Testis (tissue), 2 donors: ENCODE data around the gene HBG2.

Experiments
- POLR2A ChIP-seq: fragments of 450-650 bp; IDR thresholded peaks from one replicate; pipeline ENCODE4 v1.6.1; 2017; ENCODE audit warnings: antibody characterized with exemption, mild to moderate bottlenecking, moderate library complexity
- TF ChIP-seq, protein P1 (sequence below), 3 experiments: fragments of 450-650 bp in 2 of 3; fragments of 200-600 bp in 1 of 3; sonication (generic) in 1 of 3; IDR thresholded peaks; one replicate each; pipeline ENCODE4 v1.5.1; 2016 to 2019; ENCODE audit warnings: antibody characterized with exemption in 3 of 3, mild to moderate bottlenecking in 2 of 3, moderate library complexity in 1 of 3

DNA sequence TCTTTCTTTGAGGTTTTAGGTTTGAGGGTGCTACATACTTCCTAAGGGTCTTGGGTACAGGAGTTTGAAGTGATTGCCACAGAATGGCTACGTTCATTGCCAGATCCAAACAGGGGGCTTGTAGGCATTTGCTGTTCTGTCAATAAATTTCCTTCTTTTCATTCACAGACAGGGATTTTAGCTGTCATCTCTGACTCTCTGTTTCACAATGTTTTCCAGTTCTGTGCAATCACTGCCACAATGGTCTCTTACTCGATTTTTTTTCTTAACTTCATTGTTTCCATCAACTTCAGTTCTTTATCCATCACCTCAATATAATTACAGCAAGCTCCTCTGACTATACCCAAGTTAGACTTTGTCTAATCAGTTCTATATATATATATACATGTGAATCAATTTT is 14.1 kb downstream of the HBG2 start:
- TF ChIP-seq, protein P1, sequence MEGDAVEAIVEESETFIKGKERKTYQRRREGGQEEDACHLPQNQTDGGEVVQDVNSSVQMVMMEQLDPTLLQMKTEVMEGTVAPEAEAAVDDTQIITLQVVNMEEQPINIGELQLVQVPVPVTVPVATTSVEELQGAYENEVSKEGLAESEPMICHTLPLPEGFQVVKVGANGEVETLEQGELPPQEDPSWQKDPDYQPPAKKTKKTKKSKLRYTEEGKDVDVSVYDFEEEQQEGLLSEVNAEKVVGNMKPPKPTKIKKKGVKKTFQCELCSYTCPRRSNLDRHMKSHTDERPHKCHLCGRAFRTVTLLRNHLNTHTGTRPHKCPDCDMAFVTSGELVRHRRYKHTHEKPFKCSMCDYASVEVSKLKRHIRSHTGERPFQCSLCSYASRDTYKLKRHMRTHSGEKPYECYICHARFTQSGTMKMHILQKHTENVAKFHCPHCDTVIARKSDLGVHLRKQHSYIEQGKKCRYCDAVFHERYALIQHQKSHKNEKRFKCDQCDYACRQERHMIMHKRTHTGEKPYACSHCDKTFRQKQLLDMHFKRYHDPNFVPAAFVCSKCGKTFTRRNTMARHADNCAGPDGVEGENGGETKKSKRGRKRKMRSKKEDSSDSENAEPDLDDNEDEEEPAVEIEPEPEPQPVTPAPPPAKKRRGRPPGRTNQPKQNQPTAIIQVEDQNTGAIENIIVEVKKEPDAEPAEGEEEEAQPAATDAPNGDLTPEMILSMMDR (IDR thresholded peaks at IDR 0.05): no peak
- no peak for TF ChIP-seq POLR2A
